ENCODE data around the gene PDE9A. TPM values are rescaled to one million over a fixed set of nuclear protein-coding genes. Genes with fewer than 3 reads are reported as not detected.

PDE9A gene
- total and polyA plus RNA-seq, 2 of the 4 experiments (the other 2 are of a cell fraction): 0.89 to 0.90 TPM

GRCh38 chr21:42698733-42699132 lies 45.3 kb downstream of the PDE9A start:
- no peaks in the 10 kb centered on the region for H3K79me1 ChIP-seq (ENCODE audit: low read depth in 1 of 2, low read length in 2 of 2)
- H2AFZ ChIP-seq (replicated peaks; ENCODE audit: low read length, poor library complexity): no peak overlapping the region
- H4K91ac ChIP-seq (ENCODE audit: insufficient read depth, low read depth, low read length): no peak overlapping the region
- no peak overlapping the region for H3K18ac ChIP-seq (ENCODE audit: low read depth, low read length)
- no peaks in the 10 kb centered on the region for H3K9me1 ChIP-seq (ENCODE audit: insufficient read depth, low read length)
- H2AK5ac ChIP-seq (ENCODE audit: low read depth, low read length): no peak overlapping the region
- intact Hi-C loops (cut with micrococcal nuclease) (no loop called here), dilution Hi-C loops (cut with HindIII; ENCODE audit: low sequenced_read_pairs, unreplicated experiment) (no loop called here), in situ Hi-C loops (cut with MboI; ENCODE audit: low sequenced_read_pairs) (no loop called here)
- no peak overlapping the region for H4K8ac ChIP-seq (ENCODE audit: low read depth in 2 of 2, low read length in 2 of 2)
- H3K4me1 ChIP-seq (ENCODE audit: control insufficient read depth, insufficient read depth, low read length): peaks cover 2% of the 10 kb centered on the region; the same call in 1 of the 2 replicates
- no peak overlapping the region for H2BK5ac ChIP-seq (ENCODE audit: low read depth, low read length, poor library complexity, severe bottlenecking)
- no peaks in the 10 kb centered on the region for H3K36me3 ChIP-seq (ENCODE audit: control insufficient read depth, insufficient read depth, low read length)
- no peak overlapping the region for H3K4ac ChIP-seq (ENCODE audit: low read depth, low read length)
- H2BK15ac ChIP-seq (ENCODE audit: low read depth, low read length): no peak overlapping the region
- 97% methylated on average over 5 of the region's 9 CpGs; no CpG with 5 or more reads in 1 of the 2 experiments for WGBS, 2 experiments (ENCODE audit: extremely low coverage in 2 of 2, insufficient read length in 1 of 2)
- H3K27me3 ChIP-seq (ENCODE audit: control insufficient read depth, insufficient read depth, low read length): no peaks in the 10 kb centered on the region; the same call in 1 of the 2 replicates
- ChIA-PET CTCF (no interaction called here), POLR2A (ENCODE audit: unreplicated experiment) (no interaction called here)
- no peak overlapping the region for H2AK9ac ChIP-seq (replicated peaks; ENCODE audit: low read depth, low read length, poor library complexity)
- H2BK120ac ChIP-seq (ENCODE audit: low read depth, low read length): no peak overlapping the region
- H3K27ac ChIP-seq (ENCODE audit: insufficient read depth, low read length): no peak overlapping the region
- no peak for TF ChIP-seq SMC3 (IDR thresholded peaks at IDR 0.05; ENCODE audit: low read depth, low read length)
- H3K9ac ChIP-seq (ENCODE audit: low read depth, low read length): no peak overlapping the region
- no TSS peak for BruUV-seq (replicated peaks)
- H3K23ac ChIP-seq (ENCODE audit: low read depth, low read length): no peak overlapping the region
- H2BK20ac ChIP-seq (ENCODE audit: low read depth, low read length): no peak overlapping the region
- no peak overlapping the region for H3K14ac ChIP-seq (replicated peaks; ENCODE audit: low read depth, low read length)
- DNase-seq (no peak), ATAC-seq (ENCODE audit: low read depth) (no peak)
- no peak overlapping the region for H3K56ac ChIP-seq (ENCODE audit: extremely low read depth, insufficient read depth, low read length)
- no peaks in the 10 kb centered on the region for H4K20me1 ChIP-seq (ENCODE audit: insufficient read depth, low read length)
- no peak overlapping the region for H3K4me3 ChIP-seq (ENCODE audit: insufficient read depth, low read depth, low read length)
- peaks cover 1% of the 10 kb centered on the region; the same call in 1 of the 2 replicates for H3K9me3 ChIP-seq (ENCODE audit: control insufficient read depth, insufficient read depth, low read length)
- H4K5ac ChIP-seq (ENCODE audit: low read depth, low read length): no peak overlapping the region
- no peak overlapping the region for H3K4me2 ChIP-seq (ENCODE audit: low read depth, low read length)
